Measurements from ENCODE around the gene SLC10A2.

SLC10A2 gene

GRCh38 chr13:103044056-103044455, 22.2 kb downstream of the SLC10A2 start:
- DNase-seq = no peak

GRCh38 chr13:103040006-103040405, 26.2 kb downstream of the SLC10A2 start:
- no peak for DNase-seq

GRCh38 chr13:103039183-103039582, 27.0 kb downstream of the SLC10A2 start:
- DNase-seq = no peak

- no peak for DNase-seq
These were observed 29.9 kb downstream of the SLC10A2 start for GRCh38 chr13:103036268-103036667.

- DNase-seq = no peak
These were observed 32.2 kb downstream of the SLC10A2 start for GRCh38 chr13:103033999-103034398.

GRCh38 chr13:103031332-103031873, 34.8 kb downstream of the SLC10A2 start:
- no peak for DNase-seq

GRCh38 chr13:103030776-103031175, 35.4 kb downstream of the SLC10A2 start:
- DNase-seq = no peak

GRCh38 chr13:103029798-103030197, 36.4 kb downstream of the SLC10A2 start:
- no peak for DNase-seq

GRCh38 chr13:103022336-103022735, 43.9 kb downstream of the SLC10A2 start:
- DNase-seq = no peak

- DNase-seq = no peak
These were observed 47.7 kb downstream of the SLC10A2 start for GRCh38 chr13:103018556-103018955.

GRCh38 chr13:103012646-103013045, 53.6 kb downstream of the SLC10A2 start:
- DNase-seq = no peak

- no peak for DNase-seq
These were observed 57.0 kb downstream of the SLC10A2 start for GRCh38 chr13:103009051-103009840.

GRCh38 chr13:103007427-103007762, 58.8 kb downstream of the SLC10A2 start:
- no peak for DNase-seq

- DNase-seq = no peak
These were observed 59.4 kb downstream of the SLC10A2 start for GRCh38 chr13:103006641-103007426.

- DNase-seq = no peak
These were observed 61.4 kb downstream of the SLC10A2 start for GRCh38 chr13:103004661-103005345.

GRCh38 chr13:103003631-103004030, 62.6 kb downstream of the SLC10A2 start:
- no peak for DNase-seq

GRCh38 chr13:103002279-103002678, 63.9 kb downstream of the SLC10A2 start:
- DNase-seq = no peak

GRCh38 chr13:103000157-103000556, 66.1 kb downstream of the SLC10A2 start:
- DNase-seq = no peak

- no peak for DNase-seq
These were observed 66.7 kb downstream of the SLC10A2 start for GRCh38 chr13:102999499-102999898.
